ENCODE results near the gene LYL1.
A peak's percentile ranks its signal among the peaks of the same experiment; 100 is the strongest.

The LYL1 gene

DNA sequence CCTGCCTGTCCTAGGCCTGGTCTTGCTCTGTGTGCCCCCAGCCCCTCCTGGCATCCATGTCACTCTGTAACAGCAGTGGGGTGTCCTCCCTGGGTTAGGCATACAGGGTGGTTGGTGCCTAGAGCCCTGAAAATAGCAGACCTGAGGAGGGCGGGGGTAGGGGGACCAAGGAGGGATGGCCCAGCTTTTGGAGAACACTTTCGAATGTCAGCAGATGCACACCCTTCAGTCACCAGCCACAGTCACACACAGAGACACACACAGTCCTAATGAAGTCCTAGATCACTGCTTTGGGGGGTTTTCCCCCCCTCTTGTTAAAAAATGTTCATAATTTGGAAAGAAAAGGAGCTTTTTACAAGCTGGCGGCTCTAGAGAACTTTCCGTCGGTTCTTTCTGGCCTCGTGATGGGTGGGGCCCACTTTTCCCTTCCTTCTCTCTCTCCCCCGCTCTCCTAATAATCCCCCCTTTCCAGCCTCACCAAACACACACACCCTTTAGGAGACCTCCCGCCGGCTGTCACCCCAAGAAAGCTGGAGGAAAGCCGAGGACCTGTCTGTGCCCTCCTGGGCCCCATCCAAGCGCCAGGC, 47.9 kb downstream of the LYL1 start:
- no peak for DNase-seq
- Histone ChIP-seq H3K9me3 (no peaks in the 10 kb centered on the region), H3K4me3 (ENCODE audit: low read depth, low read length) (no peak overlapping the region), H3K36me3 (no peaks in the 10 kb centered on the region), H3K4me1 (peaks cover 62% of the 10 kb centered on the region), H3K27me3 (no peaks in the 10 kb centered on the region)
- TF ChIP-seq, protein P1, sequence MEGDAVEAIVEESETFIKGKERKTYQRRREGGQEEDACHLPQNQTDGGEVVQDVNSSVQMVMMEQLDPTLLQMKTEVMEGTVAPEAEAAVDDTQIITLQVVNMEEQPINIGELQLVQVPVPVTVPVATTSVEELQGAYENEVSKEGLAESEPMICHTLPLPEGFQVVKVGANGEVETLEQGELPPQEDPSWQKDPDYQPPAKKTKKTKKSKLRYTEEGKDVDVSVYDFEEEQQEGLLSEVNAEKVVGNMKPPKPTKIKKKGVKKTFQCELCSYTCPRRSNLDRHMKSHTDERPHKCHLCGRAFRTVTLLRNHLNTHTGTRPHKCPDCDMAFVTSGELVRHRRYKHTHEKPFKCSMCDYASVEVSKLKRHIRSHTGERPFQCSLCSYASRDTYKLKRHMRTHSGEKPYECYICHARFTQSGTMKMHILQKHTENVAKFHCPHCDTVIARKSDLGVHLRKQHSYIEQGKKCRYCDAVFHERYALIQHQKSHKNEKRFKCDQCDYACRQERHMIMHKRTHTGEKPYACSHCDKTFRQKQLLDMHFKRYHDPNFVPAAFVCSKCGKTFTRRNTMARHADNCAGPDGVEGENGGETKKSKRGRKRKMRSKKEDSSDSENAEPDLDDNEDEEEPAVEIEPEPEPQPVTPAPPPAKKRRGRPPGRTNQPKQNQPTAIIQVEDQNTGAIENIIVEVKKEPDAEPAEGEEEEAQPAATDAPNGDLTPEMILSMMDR (IDR thresholded peaks at IDR 0.05; ENCODE audit: low read depth, low read length), result no peak

- no peaks in the 10 kb centered on the region for H3K36me3 ChIP-seq
Measured at GRCh38 chr19:13053761-13054625, 48.7 kb downstream of the LYL1 start.

GRCh38 chr19:13053238-13053637, 49.4 kb downstream of the LYL1 start:
- TF ChIP-seq, protein P1 (IDR thresholded peaks at IDR 0.05; ENCODE audit: low read depth, low read length), result no peak
- Histone ChIP-seq H3K4me3 (ENCODE audit: low read depth, low read length) (no peak overlapping the region), H3K27me3 (no peaks in the 10 kb centered on the region), H3K4me1 (peaks cover 57% of the 10 kb centered on the region), H3K36me3 (no peaks in the 10 kb centered on the region), H3K9me3 (no peaks in the 10 kb centered on the region)
- no peak for DNase-seq

More at GRCh38 chr19:13053761-13054625, 48.7 kb downstream of the LYL1 start:
- no peaks in the 10 kb centered on the region for H3K9me3 ChIP-seq
- H3K4me3 ChIP-seq (ENCODE audit: low read depth, low read length), result no peak overlapping the region
- no peaks in the 10 kb centered on the region for H3K27me3 ChIP-seq
- TF ChIP-seq, protein P1 (IDR thresholded peaks at IDR 0.05; ENCODE audit: low read depth, low read length), result no peak
- DNase-seq, result no peak
- H3K4me1 ChIP-seq, result peaks cover 58% of the 10 kb centered on the region

DNA sequence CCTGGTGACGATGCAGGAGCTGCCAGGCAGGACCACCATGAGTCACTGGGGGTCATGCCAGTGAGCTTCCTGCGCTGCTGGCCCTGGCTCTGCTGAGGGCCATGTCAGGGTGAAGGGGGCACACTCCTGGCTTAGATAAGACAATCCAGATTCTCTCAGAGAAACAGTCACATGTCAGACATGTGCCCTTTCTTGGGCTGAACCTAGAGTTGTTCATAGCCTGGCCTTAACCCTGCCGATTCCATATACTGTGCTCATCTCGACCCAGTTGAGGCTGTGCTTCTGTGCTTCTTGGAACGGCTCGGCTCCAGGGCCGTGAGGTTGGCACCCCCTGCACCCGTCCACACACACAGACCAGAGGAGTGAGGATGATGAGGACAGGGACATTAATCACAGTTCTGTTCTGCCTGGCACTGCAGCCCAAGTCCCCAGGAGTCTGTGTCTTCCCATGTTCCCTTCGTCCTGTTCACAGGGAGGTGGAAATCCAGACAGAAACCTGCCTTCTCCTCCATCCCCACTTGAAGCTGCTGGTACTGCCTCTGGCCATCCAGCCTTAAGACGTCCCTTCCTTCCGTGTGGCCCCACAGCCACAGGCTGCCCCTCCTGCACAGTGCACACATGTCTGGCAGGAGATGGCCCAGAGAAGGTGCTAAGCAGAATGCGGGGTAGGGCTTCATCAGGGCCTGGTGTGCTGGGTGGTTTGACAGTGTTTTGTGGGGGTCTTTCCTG, 50.0 kb downstream of the LYL1 start:
- TF ChIP-seq, protein P1 (IDR thresholded peaks at IDR 0.05; ENCODE audit: low read depth, low read length), result no peak
- H3K4me3 ChIP-seq (ENCODE audit: low read depth, low read length), result no peak overlapping the region
- peaks cover 51% of the 10 kb centered on the region for H3K4me1 ChIP-seq
- DNase-seq, result no peak
- no peaks in the 10 kb centered on the region for H3K9me3 ChIP-seq
- H3K36me3 ChIP-seq, result no peaks in the 10 kb centered on the region
- no peaks in the 10 kb centered on the region for H3K27me3 ChIP-seq

DNA sequence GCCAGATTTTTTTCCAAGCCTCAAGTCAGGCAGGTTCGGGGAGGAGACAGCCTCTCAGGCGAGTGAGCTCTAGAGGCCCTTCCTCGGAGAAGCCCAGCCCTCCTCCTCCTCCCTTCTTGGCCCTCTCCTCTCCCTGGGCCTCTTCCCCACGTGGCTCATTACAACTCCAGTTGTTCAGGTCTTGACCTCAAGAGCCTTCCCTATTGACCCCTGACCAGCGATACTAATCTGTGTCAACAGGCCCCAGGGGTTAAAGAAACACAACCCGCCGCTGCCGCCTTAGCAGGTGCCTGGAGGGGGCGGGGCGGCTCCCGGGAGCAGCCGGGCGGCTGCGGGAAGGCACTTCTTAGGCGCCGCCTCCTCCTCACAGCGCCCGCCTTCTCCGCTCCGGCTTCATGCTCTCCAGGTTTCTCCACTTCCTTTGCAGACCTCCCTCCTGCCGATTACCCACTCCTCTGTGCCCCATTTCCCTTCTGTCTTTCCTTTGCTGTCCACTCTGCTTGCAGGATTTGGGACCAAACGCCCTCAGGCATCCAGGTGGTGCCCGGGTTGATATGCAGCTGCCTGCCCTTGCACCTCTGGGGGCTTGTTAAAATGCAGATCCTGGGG, 51.0 kb downstream of the LYL1 start:
- Histone ChIP-seq H3K4me3 (ENCODE audit: low read depth, low read length) (no peak overlapping the region), H3K36me3 (no peaks in the 10 kb centered on the region), H3K4me1 (peaks cover 45% of the 10 kb centered on the region), H3K27me3 (no peaks in the 10 kb centered on the region), H3K9me3 (no peaks in the 10 kb centered on the region)
- DNase-seq, result peak; percentile 58
- TF ChIP-seq, protein P1 (IDR thresholded peaks at IDR 0.05; ENCODE audit: low read depth, low read length), result no peak

Data from BE2C (cell line).